Measurements from ENCODE around the gene TRIM66.
"Not testable (repeated sequence)": the region's sequence is repeated elsewhere in the genome, so short reads cannot be mapped to it uniquely, and the experiment has no call there.

Gene TRIM66

GRCh38 chr11:8689726-8690255 lies 7.3 kb upstream of the TRIM66 start:
- DNase-seq: no peak

GRCh38 chr11:8688414-8689362 lies 6.2 kb upstream of the TRIM66 start:
- peak; percentile 96 for DNase-seq

GRCh38 chr11:8686325-8686724 lies 3.9 kb upstream of the TRIM66 start:
- DNase-seq: no peak

GRCh38 chr11:8685820-8686219 lies 3.4 kb upstream of the TRIM66 start:
- no peak for DNase-seq

- no peak for DNase-seq
Observed at GRCh38 chr11:8685306-8685705, 2.8 kb upstream of the TRIM66 start.

- DNase-seq: no peak
Observed at GRCh38 chr11:8684600-8685290, 2.3 kb upstream of the TRIM66 start.

- DNase-seq: no peak
Observed at GRCh38 chr11:8683115-8683807, 796 bp upstream of the TRIM66 start.

GRCh38 chr11:8681837-8682302 lies 595 bp downstream of the TRIM66 start:
- DNase-seq: no peak

GRCh38 chr11:8679006-8679405 lies 3.5 kb downstream of the TRIM66 start:
- DNase-seq: no peak

GRCh38 chr11:8676458-8676857 lies 6.0 kb downstream of the TRIM66 start:
- no peak for DNase-seq

GRCh38 chr11:8674859-8675258 lies 7.6 kb downstream of the TRIM66 start:
- DNase-seq: no peak

GRCh38 chr11:8672346-8672745 lies 10.1 kb downstream of the TRIM66 start:
- DNase-seq: no peak

- DNase-seq: no peak
Observed at GRCh38 chr11:8671651-8672062, 10.8 kb downstream of the TRIM66 start.

- DNase-seq: peak; percentile 64
Observed at GRCh38 chr11:8671193-8671612, 11.3 kb downstream of the TRIM66 start.

GRCh38 chr11:8670081-8670480 lies 12.4 kb downstream of the TRIM66 start:
- DNase-seq: not testable (repeated sequence)

GRCh38 chr11:8665222-8665621 lies 17.2 kb downstream of the TRIM66 start:
- no peak for DNase-seq

- DNase-seq: no peak
Observed at GRCh38 chr11:8661001-8661795, 21.3 kb downstream of the TRIM66 start.

GRCh38 chr11:8658321-8659057 lies 24.0 kb downstream of the TRIM66 start:
- DNase-seq: peak; percentile 45

GRCh38 chr11:8656291-8656690 lies 26.2 kb downstream of the TRIM66 start:
- no peak for DNase-seq

- no peak for DNase-seq
Observed at GRCh38 chr11:8654503-8654902, 28.0 kb downstream of the TRIM66 start.

GRCh38 chr11:8652140-8652539 lies 30.3 kb downstream of the TRIM66 start:
- no peak for DNase-seq

Measured in retina (tissue), 1 donor.